Measurements from ENCODE around the gene LGALS9. TPM values are rescaled to one million over a fixed set of nuclear protein-coding genes. Genes with fewer than 3 reads are reported as not detected.
A peak's percentile ranks its signal among the peaks of the same experiment; 100 is the strongest.
"Not testable (repeated sequence)": the region's sequence is repeated elsewhere in the genome, so short reads cannot be mapped to it uniquely, and the experiment has no call there.

Gene LGALS9
- total and polyA plus RNA-seq, 12 donors = 3.5 to 87.7 (median 44.4) TPM

DNA sequence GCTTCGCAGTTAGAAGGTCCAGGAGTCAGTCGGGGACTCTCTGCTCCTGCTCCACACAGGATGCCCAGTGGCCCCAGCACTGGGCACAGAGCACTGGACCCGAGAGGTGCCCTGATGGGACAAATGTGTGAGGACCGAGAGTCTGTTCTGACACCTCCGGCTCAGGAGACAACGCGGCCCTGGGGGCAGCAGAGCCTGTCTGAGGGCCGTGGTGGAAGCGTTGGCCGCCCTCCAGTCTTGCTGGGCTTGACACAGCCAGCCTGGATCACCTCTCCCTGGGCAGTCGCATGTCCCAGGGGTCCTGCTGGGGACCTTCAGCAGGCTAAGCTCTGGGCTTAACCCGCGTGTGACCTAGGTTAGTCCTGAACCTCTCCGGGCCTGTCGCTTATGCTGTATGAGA lies 23.1 kb downstream of the LGALS9 start:
- DNase-seq = no peak
- Histone ChIP-seq H3K4me1 (replicated peaks in 1 of 2) (no peaks in the 10 kb centered on the region), H3K9me3 (replicated peaks in 1 of 3) (no peaks in the 10 kb centered on the region), H3K27me3 (no peaks in the 10 kb centered on the region), H3K27ac (no peak overlapping the region), H3K36me3 (replicated peaks in 1 of 2) (no peaks in the 10 kb centered on the region), H3K4me3 (no peak overlapping the region)
- intact Hi-C loops (cut with DNase I) = loop anchor here (1.0 to 5.0 kb wide), 2 partner anchors 101 to 103 kb away; no protein-coding TSS in a partner anchor
- 60 to 100% (median 89%) methylated on average over 1 to 15 of the region's 15 CpGs for WGBS, 4 donors
- TF ChIP-seq, protein P1, sequence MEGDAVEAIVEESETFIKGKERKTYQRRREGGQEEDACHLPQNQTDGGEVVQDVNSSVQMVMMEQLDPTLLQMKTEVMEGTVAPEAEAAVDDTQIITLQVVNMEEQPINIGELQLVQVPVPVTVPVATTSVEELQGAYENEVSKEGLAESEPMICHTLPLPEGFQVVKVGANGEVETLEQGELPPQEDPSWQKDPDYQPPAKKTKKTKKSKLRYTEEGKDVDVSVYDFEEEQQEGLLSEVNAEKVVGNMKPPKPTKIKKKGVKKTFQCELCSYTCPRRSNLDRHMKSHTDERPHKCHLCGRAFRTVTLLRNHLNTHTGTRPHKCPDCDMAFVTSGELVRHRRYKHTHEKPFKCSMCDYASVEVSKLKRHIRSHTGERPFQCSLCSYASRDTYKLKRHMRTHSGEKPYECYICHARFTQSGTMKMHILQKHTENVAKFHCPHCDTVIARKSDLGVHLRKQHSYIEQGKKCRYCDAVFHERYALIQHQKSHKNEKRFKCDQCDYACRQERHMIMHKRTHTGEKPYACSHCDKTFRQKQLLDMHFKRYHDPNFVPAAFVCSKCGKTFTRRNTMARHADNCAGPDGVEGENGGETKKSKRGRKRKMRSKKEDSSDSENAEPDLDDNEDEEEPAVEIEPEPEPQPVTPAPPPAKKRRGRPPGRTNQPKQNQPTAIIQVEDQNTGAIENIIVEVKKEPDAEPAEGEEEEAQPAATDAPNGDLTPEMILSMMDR (IDR thresholded peaks at IDR 0.05) = no peak
- no peak for TF ChIP-seq POLR2A (IDR thresholded peaks at IDR 0.05)

DNA sequence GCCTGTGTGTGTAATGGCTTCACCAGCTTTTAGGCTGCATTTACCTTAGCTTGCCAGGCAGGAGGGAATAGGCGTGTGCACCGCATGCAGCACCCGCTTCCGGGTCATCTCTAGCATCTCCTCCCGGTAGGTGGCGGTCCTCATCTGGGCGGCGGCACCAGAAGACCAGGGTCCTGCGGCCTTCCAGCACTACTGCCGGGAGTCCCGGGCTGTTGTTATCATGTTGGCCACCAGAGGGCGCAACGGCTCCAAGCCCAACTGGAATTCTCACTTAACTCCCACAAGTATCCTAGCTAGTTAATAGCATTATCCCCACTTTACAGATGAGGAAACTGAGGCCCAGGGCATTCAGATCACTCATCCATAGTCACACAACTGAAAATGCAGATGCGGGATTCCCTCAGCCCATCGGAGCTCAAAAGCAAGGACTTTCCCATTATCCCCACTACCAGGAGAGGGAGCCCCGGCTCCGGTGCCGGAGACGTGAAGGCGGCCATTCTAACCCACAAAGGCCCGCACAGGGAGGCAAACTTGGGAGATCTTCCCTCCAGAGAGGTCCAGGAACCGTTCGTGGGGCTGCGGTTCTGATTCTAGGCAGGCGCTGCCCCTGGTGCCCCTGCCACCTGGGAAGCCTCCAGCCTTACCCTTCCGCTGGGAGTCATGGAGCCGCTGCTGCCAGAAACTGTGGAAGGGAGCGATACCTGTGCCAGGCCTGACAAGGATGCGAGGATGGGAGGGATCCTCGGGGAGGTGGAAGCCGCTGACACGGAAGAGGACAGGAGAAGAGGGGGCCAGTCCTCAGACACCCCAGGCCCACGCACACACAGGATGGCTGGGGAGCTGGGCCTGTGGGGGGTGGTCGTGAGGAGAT lies 23.9 kb downstream of the LGALS9 start:
- 42 to 79% (median 44%) methylated on average over 20 to 34 of the region's 34 CpGs for WGBS, 4 donors
- intact Hi-C loops (cut with DNase I) = loop anchor here (1.0 to 5.0 kb wide), 2 partner anchors 100 to 102 kb away; no protein-coding TSS in a partner anchor
- Histone ChIP-seq H3K4me1 (replicated peaks in 1 of 2) (no peaks in the 10 kb centered on the region), H3K27ac (no peak overlapping the region), H3K4me3 (no peak overlapping the region), H3K9me3 (replicated peaks in 1 of 3) (no peaks in the 10 kb centered on the region), H3K36me3 (replicated peaks in 1 of 2) (no peaks in the 10 kb centered on the region), H3K27me3 (no peaks in the 10 kb centered on the region)
- TF ChIP-seq, protein P1 (IDR thresholded peaks at IDR 0.05) = peak; percentile 93 to 98 (median 97)
- no peak for TF ChIP-seq POLR2A (IDR thresholded peaks at IDR 0.05)
- peak; percentile 67 to 91 (median 77) for DNase-seq

DNA sequence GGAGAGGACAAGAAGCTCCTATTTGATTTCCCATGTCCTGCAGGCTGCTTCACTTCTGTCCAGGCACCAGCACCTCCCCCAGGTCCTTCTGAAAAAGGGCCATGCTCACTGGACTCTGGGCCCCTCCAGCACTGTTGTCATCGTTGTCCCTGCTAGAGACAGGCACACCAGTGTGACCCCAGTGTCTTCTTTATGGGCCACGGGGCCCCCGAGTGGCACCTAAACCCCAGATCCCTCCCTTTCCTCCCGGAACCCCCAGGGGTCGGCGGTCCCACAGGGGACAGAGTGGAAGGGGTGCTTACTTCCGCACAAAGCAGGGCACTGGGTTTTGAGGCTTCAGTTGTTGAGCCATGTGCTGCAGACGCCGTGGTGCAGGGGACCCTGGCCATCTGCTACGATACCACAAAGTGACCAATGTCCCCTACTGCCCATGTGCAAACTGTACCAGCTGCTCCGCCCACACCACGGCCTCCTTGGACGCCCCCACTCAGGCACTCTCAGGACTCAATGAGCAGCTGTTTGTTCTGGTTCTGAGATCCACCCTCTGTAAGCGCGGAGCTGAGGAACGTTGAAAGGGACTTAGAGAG lies 24.6 kb downstream of the LGALS9 start:
- H3K36me3 ChIP-seq (replicated peaks in 1 of 2); intact Hi-C loops (cut with DNase I); H3K27ac ChIP-seq; H3K4me3 ChIP-seq; DNase-seq; H3K9me3 ChIP-seq (replicated peaks in 1 of 3); H3K27me3 ChIP-seq; H3K4me1 ChIP-seq (replicated peaks in 1 of 2): not testable (repeated sequence)
- 90 to 97% (median 92%) methylated on average over 9 to 16 of the region's 16 CpGs for WGBS, 4 donors

DNA sequence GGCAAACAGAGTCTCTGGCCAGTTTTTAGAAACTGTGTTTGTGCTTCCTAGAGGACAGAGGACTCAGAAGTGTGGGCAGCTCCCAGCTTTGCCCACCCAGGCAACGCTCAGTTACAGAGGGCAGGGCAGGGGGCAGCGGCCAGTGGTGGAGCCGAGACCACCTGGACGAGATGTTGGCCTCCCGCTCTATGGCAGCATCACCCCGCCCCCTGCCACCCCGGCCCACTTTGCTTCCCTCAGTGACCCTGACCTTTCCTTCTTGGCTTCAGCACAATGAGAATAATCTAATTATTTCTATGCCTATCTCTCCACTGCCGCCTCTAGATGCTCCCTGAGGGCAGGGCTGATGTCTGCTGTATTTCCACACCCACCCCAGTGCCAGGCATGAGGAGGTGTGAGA lies 25.6 kb downstream of the LGALS9 start:
- DNase-seq; H3K36me3 ChIP-seq (replicated peaks in 1 of 2); H3K9me3 ChIP-seq (replicated peaks in 1 of 3); H3K27me3 ChIP-seq; H3K27ac ChIP-seq; H3K4me3 ChIP-seq; H3K4me1 ChIP-seq (replicated peaks in 1 of 2); intact Hi-C loops (cut with DNase I): not testable (repeated sequence)
- 75 to 81% (median 76%) methylated on average over 8 of the region's 8 CpGs for WGBS, 4 donors

DNA sequence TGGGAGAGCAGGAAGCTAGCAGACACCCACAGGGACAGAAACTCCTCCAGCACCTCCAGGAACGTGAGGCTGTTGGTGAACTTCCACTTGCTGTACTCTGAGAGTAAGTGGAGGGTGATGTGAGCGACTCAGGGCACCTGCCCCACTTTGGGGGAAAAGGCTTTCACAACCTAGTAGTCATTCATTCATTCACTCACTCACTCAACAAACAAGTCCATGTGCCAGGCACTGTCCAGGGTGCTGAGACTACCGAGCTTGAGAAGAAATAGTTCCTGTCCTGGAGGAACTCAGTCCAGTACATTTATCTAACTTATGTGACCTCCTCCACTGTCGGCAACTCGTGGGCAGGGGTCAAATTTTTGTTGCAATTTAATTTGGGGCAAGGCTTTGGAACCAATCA lies 26.6 kb downstream of the LGALS9 start:
- WGBS, 4 donors = 60 to 86% (median 63%) methylated on average over 5 of the region's 5 CpGs
- Histone ChIP-seq H3K27me3 (no peaks in the 10 kb centered on the region), H3K9me3 (replicated peaks in 1 of 3) (no peaks in the 10 kb centered on the region), H3K36me3 (replicated peaks in 1 of 2) (no peaks in the 10 kb centered on the region), H3K4me3 (no peak overlapping the region), H3K4me1 (replicated peaks in 1 of 2) (no peaks in the 10 kb centered on the region), H3K27ac (no peak overlapping the region)
- intact Hi-C loops (cut with DNase I) = no loop called here
- TF ChIP-seq, protein P1 (IDR thresholded peaks at IDR 0.05) = no peak
- no peak for TF ChIP-seq POLR2A (IDR thresholded peaks at IDR 0.05)
- no peak for DNase-seq

Data from adrenal gland (tissue), 12 donors.